ENCODE measurements around the gene SCT. TPM values are rescaled to one million over a fixed set of nuclear protein-coding genes. Genes with fewer than 3 reads are reported as not detected.
A peak's percentile ranks its signal among the peaks of the same experiment; 100 is the strongest.

Gene SCT
- polyA plus RNA-seq, 1 donor from 2014 or later, result not detected

DNA sequence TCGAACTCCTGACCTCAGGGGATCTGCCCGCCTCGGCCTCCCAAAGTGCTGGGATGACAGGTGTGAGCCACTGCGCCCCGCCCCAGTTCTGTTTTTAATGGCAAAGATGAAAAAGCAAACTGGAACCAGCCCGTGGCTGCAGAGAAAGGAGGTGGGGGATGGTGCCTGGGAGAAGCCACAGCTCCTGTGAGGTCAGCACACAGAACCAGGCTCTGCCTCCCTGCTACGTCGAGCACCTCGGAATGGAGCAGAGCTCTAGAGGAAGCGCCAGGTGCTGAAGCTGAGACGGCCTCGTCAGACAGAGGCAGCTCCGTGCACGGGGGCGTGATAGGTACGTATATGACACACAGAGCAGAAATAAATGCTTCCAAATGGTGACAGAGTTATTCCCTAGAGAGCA lies 18.6 kb upstream of the SCT start:
- Histone ChIP-seq H3K9me2 (ENCODE audit: insufficient read depth, low read length) (no peaks in the 10 kb centered on the region), H3F3A (ENCODE audit: insufficient read depth, low read length, poor library complexity, severe bottlenecking) (no peaks in the 10 kb centered on the region), H3K27me3 (ENCODE audit: insufficient read depth, low read depth, low read length) (no peaks in the 10 kb centered on the region), H3K79me2 (replicated peaks; ENCODE audit: insufficient read depth, low read length) (no peaks in the 10 kb centered on the region), H3K27ac (ENCODE audit: low read length) (no peak overlapping the region), H4K20me1 (ENCODE audit: insufficient read depth) (no peaks in the 10 kb centered on the region), H3K9ac (ENCODE audit: low read length) (no peak overlapping the region), H3K9me3 (ENCODE audit: low read length) (no peaks in the 10 kb centered on the region), H3K4me2 (ENCODE audit: low read length) (no peak overlapping the region), H3K36me3 (ENCODE audit: insufficient read depth, low read length) (no peaks in the 10 kb centered on the region), H3K4me3 (ENCODE audit: low read length) (no peak overlapping the region), H2AFZ (ENCODE audit: low read depth, low read length) (no peak overlapping the region)
- TF ChIP-seq, protein P1, sequence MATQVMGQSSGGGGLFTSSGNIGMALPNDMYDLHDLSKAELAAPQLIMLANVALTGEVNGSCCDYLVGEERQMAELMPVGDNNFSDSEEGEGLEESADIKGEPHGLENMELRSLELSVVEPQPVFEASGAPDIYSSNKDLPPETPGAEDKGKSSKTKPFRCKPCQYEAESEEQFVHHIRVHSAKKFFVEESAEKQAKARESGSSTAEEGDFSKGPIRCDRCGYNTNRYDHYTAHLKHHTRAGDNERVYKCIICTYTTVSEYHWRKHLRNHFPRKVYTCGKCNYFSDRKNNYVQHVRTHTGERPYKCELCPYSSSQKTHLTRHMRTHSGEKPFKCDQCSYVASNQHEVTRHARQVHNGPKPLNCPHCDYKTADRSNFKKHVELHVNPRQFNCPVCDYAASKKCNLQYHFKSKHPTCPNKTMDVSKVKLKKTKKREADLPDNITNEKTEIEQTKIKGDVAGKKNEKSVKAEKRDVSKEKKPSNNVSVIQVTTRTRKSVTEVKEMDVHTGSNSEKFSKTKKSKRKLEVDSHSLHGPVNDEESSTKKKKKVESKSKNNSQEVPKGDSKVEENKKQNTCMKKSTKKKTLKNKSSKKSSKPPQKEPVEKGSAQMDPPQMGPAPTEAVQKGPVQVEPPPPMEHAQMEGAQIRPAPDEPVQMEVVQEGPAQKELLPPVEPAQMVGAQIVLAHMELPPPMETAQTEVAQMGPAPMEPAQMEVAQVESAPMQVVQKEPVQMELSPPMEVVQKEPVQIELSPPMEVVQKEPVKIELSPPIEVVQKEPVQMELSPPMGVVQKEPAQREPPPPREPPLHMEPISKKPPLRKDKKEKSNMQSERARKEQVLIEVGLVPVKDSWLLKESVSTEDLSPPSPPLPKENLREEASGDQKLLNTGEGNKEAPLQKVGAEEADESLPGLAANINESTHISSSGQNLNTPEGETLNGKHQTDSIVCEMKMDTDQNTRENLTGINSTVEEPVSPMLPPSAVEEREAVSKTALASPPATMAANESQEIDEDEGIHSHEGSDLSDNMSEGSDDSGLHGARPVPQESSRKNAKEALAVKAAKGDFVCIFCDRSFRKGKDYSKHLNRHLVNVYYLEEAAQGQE (IDR thresholded peaks at IDR 0.05; ENCODE audit: borderline replicate concordance), result no peak
- TF ChIP-seq, protein P2, sequence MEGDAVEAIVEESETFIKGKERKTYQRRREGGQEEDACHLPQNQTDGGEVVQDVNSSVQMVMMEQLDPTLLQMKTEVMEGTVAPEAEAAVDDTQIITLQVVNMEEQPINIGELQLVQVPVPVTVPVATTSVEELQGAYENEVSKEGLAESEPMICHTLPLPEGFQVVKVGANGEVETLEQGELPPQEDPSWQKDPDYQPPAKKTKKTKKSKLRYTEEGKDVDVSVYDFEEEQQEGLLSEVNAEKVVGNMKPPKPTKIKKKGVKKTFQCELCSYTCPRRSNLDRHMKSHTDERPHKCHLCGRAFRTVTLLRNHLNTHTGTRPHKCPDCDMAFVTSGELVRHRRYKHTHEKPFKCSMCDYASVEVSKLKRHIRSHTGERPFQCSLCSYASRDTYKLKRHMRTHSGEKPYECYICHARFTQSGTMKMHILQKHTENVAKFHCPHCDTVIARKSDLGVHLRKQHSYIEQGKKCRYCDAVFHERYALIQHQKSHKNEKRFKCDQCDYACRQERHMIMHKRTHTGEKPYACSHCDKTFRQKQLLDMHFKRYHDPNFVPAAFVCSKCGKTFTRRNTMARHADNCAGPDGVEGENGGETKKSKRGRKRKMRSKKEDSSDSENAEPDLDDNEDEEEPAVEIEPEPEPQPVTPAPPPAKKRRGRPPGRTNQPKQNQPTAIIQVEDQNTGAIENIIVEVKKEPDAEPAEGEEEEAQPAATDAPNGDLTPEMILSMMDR (IDR thresholded peaks at IDR 0.05; ENCODE audit: poor library complexity, severe bottlenecking), result no peak
- TF ChIP-seq TAF1 (IDR thresholded peaks at IDR 0.05; ENCODE audit: low read depth), result no peak
- TF ChIP-seq EP300 (conservative IDR thresholded peaks at IDR 0.05; ENCODE audit: poor library complexity, severe bottlenecking), result no peak
- TF ChIP-seq EZH2 (IDR thresholded peaks at IDR 0.05; ENCODE audit: borderline replicate concordance, insufficient read depth, low read length, poor library complexity, severe bottlenecking), result no peak
- no peak for TF ChIP-seq MXI1 (conservative IDR thresholded peaks at IDR 0.05; ENCODE audit: poor library complexity, severe bottlenecking)
- no peak for TF ChIP-seq RAD21 (conservative IDR thresholded peaks at IDR 0.05)
- peak; percentile 30 for TF ChIP-seq POLR2AphosphoS5 (IDR thresholded peaks at IDR 0.05)

DNA sequence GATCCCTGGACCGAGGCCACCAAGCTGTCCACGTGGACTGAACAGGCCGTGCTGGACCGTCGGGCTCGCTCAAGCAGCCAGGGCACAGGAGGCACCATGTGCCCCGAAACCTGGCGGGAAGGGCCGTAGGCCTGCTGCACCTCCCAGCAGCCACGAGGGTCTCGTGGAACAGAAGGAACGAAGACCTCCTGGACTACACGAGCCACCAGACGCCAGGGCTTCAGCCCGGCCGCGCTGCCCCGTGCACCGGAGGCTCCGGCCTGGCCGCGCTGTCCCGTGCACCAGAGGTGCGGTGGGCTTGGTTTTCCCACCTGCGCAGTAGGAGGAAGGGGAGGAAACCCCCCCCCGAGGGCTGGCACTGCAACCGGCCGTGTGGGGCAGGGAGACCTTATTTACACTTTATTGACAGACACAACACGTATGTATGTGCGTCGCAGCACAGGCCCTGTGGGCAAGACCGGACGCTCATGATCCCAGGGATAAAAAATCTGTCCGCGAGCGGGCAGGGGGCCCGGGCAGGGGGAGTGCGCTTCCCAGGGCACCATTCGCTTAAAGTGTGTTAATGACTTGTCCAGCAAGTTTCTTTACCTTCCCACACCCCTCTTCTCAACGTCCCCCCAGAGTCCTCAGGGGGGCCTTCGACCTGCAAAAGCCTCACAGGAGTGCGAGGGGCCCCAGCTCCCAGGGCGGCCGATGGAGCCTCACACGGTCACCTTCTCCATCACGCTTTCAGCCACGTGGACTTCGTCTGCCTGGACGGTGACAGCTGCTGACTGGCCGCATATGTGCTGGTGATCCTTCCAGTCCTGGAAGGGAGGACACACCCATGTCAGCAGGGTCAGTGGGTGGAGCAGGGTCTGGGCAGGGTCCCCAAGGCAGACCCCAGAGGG lies 17.1 kb upstream of the SCT start:
- Histone ChIP-seq H3K4me3 (ENCODE audit: low read length) (no peak overlapping the region), H2AFZ (ENCODE audit: low read depth, low read length) (no peak overlapping the region), H3K9ac (ENCODE audit: low read length) (no peak overlapping the region), H3K36me3 (ENCODE audit: insufficient read depth, low read length) (no peaks in the 10 kb centered on the region), H3K79me2 (replicated peaks; ENCODE audit: insufficient read depth, low read length) (no peaks in the 10 kb centered on the region), H3K27ac (ENCODE audit: low read length) (no peak overlapping the region), H3F3A (ENCODE audit: insufficient read depth, low read length, poor library complexity, severe bottlenecking) (no peaks in the 10 kb centered on the region), H3K9me3 (ENCODE audit: low read length) (no peaks in the 10 kb centered on the region), H3K4me2 (ENCODE audit: low read length) (no peak overlapping the region), H3K9me2 (ENCODE audit: insufficient read depth, low read length) (no peaks in the 10 kb centered on the region), H4K20me1 (ENCODE audit: insufficient read depth) (no peaks in the 10 kb centered on the region), H3K27me3 (ENCODE audit: insufficient read depth, low read depth, low read length) (peaks cover 1% of the 10 kb centered on the region)
- TF ChIP-seq RAD21 (conservative IDR thresholded peaks at IDR 0.05) (no peak), EZH2 (IDR thresholded peaks at IDR 0.05; ENCODE audit: borderline replicate concordance, insufficient read depth, low read length, poor library complexity, severe bottlenecking) (no peak), POLR2AphosphoS5 (IDR thresholded peaks at IDR 0.05) (no peak), EP300 (conservative IDR thresholded peaks at IDR 0.05; ENCODE audit: poor library complexity, severe bottlenecking) (no peak), TAF1 (IDR thresholded peaks at IDR 0.05; ENCODE audit: low read depth) (no peak), SMC3 (conservative IDR thresholded peaks at IDR 0.05; ENCODE audit: poor library complexity) (no peak), MXI1 (conservative IDR thresholded peaks at IDR 0.05; ENCODE audit: poor library complexity, severe bottlenecking) (no peak)
- TF ChIP-seq, protein P2 (IDR thresholded peaks at IDR 0.05; ENCODE audit: poor library complexity, severe bottlenecking), result no peak
- TF ChIP-seq, protein P1 (IDR thresholded peaks at IDR 0.05; ENCODE audit: borderline replicate concordance), result no peak

Measured in neural cell (in vitro differentiated cells).